GM18861 (cell line): ENCODE data around the gene FXR2.
A peak's percentile ranks its signal among the peaks of the same experiment; 100 is the strongest.

ENCODE experiments used
- ATAC-seq: cut with Tn5 transposase; IDR thresholded peaks from one replicate; pipeline ENCODE4 v1.9.1; 2021; ENCODE audit not compliant: unreplicated experiment

The FXR2 gene

DNA sequence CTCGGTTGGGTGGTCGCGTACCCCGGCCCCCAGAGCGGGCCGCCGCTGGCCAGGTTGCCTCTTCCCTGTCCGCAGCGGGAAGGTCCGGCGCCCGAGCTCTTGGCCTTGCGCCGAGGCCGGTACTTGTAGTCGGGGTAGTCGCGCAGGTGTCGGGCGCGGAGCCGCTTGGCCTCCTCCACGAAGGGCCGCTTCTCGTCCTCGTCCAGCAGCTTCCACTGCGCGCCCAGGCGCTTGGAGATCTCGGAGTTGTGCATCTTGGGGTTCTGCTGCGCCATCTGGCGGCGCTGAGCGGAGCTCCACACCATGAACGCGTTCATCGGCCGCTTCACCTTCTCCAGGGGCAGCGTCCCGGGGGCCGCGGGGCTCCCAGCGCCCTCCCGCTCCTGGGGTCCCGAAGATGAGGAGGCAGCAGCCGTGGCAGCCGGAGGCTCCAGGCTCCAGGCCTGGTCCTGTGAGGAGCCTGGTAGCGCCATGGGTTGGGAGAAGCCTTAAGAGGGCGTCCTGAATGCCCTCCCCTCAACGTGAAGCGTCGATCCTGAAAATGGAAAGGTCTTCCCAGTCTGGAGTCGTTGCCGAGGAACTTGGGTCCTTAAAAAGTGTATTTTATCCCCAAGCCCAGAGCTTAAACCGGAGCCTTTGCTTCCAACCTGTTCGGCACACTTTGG lies 25.4 kb downstream of the FXR2 start:
- no peak for ATAC-seq

- ATAC-seq, result no peak
Observed at GRCh38 chr17:7588553-7589203, 26.0 kb downstream of the FXR2 start.

DNA sequence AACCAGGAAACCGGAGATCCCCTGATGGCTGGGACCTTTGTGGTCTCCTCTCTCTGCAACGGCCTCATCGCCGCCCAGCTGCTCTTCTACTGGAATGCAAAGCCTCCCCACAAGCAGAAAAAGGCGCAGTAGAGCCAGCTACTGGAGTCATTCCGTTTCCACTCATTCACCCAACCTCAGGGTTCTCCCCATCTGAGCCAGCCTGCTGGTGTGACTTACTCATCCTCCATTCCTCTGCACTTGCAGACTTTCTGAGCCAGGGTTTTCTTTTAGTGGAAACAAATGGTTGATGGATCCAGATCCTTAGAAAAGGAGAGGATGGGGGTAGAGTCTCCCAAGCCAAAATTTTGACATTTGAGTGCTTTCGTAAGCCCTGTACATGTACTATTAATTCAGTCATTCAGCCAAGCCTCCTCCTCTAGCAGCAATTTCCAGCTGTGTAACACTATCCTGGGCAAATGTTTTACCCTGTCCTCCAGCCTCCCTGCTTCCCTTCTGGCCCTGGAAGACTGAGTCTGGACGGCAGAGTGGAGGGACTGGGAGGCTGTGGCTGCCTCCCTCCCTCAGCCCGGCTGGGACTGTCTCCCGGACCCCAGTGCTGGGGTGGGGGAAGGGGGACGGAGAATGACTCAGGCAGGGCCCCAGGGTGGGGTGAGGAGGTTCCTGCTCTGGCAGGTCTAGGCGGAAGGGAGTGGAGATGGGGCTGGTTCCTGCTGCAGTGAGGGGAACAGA lies 27.1 kb downstream of the FXR2 start:
- ATAC-seq, result no peak

GRCh38 chr17:7586673-7587419 lies 27.9 kb downstream of the FXR2 start:
- ATAC-seq, result no peak

GRCh38 chr17:7583253-7584109 lies 31.2 kb downstream of the FXR2 start, which contains the start of gene MPDU1:
MPDU1 (plus strand) TSS chr17:7583852; CDS start chr17:7583863, 11 bp downstream.
- peak; percentile 50 for ATAC-seq

DNA sequence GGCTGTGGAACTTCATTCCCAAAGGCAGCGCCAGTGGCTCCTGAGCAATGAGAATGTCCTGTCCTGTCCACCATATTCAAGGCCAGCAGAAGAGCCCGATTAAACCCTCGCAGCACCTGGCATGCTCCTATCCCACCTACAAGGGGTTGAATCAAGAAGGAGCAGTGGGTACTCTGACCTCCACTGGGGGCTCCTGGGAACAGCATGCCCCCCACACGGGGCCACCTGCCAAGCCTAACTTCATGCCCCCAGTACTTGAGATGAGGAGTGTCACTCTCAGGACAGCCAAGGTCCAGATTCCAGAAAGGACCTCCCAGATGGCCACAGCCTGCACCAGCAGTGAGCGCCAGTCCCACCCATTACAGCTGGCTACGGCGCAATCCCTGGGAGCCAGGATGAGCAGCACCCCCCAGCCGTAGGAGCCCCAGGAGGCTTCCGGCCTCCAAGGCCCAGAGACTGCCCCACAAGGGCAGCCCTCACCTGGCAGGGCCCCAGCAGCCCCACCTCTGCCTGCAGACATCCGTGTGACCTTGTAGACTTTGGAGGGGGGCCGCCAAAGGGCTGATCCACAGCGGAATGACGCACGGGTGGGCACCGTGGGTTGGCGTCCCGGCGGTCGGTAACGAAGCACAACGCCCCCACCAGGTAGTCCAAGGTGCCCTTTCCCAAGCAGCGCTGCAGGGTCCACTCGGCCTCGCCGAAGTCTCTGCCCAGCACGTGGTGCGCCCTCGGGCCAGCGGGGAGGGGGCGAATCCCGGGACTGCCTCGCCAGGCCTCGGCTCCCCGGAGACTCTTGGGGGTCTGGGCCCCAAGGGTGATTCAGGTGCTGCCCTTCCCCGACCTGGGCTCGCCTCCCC lies 32.1 kb downstream of the FXR2 start:
- no peak for ATAC-seq

DNA sequence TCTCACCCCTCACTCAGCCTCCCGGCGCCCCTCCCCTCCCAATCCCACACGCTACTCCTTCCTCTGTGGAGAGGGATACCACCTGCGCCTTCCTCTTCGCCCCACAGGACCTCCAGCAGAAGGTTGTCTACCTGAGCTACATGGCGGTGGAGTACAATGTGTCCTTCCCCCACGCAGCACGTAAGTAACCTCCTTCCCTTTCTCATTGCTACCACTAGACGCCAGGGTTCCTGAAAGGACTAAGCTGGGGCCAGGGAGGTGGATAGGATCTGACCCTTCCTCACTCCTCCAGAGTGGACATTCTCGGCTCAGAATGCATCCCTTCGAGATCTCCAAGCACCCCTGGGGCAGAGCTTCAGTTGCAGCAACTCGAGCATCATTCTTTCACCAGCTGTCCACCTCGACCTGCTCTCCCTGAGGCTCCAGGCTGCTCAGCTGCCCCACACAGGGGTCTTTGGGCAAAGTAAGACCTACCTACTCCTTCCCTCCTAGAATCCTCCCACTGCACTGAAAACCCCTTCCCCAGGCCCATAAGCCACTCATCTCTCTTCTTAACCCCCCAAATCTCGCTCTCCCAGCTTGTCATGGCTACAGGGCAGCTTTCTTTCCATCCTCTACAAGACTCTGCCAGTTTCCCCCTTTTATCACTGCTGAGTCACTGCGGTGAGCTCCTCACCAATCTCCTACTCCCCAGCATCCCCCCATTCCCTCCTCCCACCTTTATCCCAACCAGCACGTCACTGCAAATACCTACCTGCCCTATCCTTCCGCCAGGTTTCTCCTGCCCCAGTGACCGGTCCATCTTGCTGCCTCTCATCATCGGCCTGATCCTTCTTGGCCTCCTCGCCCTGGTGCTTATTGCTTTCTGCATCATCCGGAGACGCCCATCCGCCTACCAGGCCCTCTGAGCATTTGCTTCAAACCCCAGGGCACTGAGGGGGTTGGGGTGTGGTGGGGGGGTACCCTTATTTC lies 33.8 kb downstream of the FXR2 start:
- ATAC-seq, result no peak

- ATAC-seq, result no peak
Observed at GRCh38 chr17:7579834-7580603, 34.7 kb downstream of the FXR2 start.

DNA sequence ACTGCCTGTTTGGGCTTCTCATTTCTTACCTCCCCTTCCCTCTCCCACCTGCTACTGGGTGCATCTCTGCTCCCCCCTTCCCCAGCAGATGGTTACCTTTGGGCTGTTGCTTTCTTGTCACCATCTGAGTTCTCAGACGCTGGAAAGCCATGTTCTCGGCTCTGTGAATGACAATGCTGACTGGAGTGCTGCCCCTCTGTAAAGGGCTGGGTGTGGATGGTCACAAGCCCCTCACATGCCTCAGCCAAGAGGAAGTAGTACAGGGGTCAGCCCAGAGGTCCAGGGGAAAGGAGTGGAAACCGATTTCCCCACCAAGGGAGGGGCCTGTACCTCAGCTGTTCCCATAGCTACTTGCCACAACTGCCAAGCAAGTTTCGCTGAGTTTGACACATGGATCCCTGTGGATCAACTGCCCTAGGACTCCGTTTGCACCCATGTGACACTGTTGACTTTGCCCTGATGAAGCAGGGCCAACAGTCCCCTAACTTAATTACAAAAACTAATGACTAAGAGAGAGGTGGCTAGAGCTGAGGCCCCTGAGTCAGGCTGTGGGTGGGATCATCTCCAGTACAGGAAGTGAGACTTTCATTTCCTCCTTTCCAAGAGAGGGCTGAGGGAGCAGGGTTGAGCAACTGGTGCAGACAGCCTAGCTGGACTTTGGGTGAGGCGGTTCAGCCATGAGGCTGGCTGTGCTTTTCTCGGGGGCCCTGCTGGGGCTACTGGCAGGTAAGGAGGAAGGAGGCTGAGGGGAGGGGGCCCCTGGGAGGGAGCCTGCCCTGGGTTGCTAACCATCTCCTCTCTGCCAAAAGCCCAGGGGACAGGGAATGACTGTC lies 35.5 kb downstream of the FXR2 start, which contains the start of gene CD68:
TSS of gene CD68 (plus strand) at position 638 of the 833 bp plus-strand sequence. CDS start at position 678, 40 bp downstream.
- ATAC-seq, result no peak

GRCh38 chr17:7577327-7578199 lies 37.1 kb downstream of the FXR2 start:
- no peak for ATAC-seq

GRCh38 chr17:7576432-7576937 lies 38.2 kb downstream of the FXR2 start:
- ATAC-seq, result no peak

DNA sequence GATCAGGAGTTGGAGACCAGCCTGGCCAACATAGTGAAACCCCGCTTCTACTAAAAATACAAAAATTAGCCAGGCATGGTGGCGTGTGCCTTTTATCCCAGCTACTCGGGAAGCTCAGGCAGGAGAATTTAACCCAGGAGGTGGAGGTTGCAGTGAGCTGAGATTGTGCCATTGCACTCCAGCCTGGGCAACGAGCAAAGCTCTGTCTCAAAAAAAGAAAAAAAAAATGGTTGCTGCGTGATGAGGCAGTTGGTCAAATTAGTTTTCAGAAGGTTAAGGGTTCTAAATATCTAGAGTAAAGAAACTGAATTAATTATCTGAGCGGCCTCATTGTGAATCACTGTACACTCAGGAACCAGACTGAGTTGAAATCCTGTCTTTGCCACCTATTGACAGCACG lies 38.7 kb downstream of the FXR2 start:
- ATAC-seq, result no peak

GRCh38 chr17:7575481-7575883 lies 39.2 kb downstream of the FXR2 start:
- ATAC-seq, result no peak

GRCh38 chr17:7574176-7574953 lies 40.3 kb downstream of the FXR2 start:
- no peak for ATAC-seq
